HEK293 (cell line): Measurements from ENCODE around the gene ANKRD40.

Experiments
- ATF2 ChIP-seq: fragments of 450-650 bp; formaldehyde crosslinking; IDR thresholded peaks from 2 replicates; pipeline ENCODE4 v1.5.1; 2016; ENCODE audit warnings: missing biosample characterization, missing genetic modification characterization, low read depth
- EGR2 ChIP-seq: fragments of 450-650 bp; formaldehyde crosslinking; IDR thresholded peaks from 2 replicates; pipeline ENCODE4 v1.5.1; 2016; ENCODE audit warnings: low read depth, missing biosample characterization, missing genetic modification characterization
- GFI1B ChIP-seq: fragments of 450-650 bp; formaldehyde crosslinking; IDR thresholded peaks from 2 replicates; pipeline ENCODE4 v1.5.1; 2016; ENCODE audit warnings: missing biosample characterization, missing genetic modification characterization
- GLI4 ChIP-seq: fragments of 450-650 bp; formaldehyde crosslinking; IDR thresholded peaks from 2 replicates; pipeline ENCODE4 v1.5.1; 2016; ENCODE audit warnings: missing biosample characterization, missing genetic modification characterization
- HIC1 ChIP-seq: fragments of 450-650 bp; formaldehyde crosslinking; IDR thresholded peaks from 2 replicates; pipeline ENCODE4 v1.5.1; 2016; ENCODE audit warnings: missing biosample characterization, missing genetic modification characterization
- HOXC10 ChIP-seq: sonication (generic); formaldehyde crosslinking; IDR thresholded peaks from 2 replicates; pipeline ENCODE4 v1.8.1; 2023; ENCODE audit warnings: mild to moderate bottlenecking, missing genetic modification reagents
- SETDB1 ChIP-seq: IDR thresholded peaks from one replicate; pipeline ENCODE4 v1.6.1; 2017; ENCODE audit warnings: mild to moderate bottlenecking, low read length, moderate library complexity, mixed read lengths; ENCODE audit not compliant: insufficient read length
- ZEB2 ChIP-seq: fragments of 450-650 bp; formaldehyde crosslinking; IDR thresholded peaks from 2 replicates; pipeline ENCODE4 v1.5.1; 2016; ENCODE audit warnings: missing biosample characterization, missing genetic modification characterization
- ZNF112 ChIP-seq: fragments of 450-650 bp; formaldehyde crosslinking; IDR thresholded peaks from 2 replicates; pipeline ENCODE4 v1.5.0; 2017; ENCODE audit warnings: missing biosample characterization, missing genetic modification characterization
- ZNF148 ChIP-seq: fragments of 450-650 bp; formaldehyde crosslinking; IDR thresholded peaks from 2 replicates; pipeline ENCODE4 v1.5.0; 2017; ENCODE audit warnings: missing biosample characterization, missing genetic modification characterization, borderline replicate concordance
- ZNF202 ChIP-seq: fragments of 450-650 bp; formaldehyde crosslinking; IDR thresholded peaks from 2 replicates; pipeline ENCODE4 v1.5.1; 2016; ENCODE audit warnings: missing biosample characterization, missing genetic modification characterization, borderline replicate concordance
- ZNF23 ChIP-seq: fragments of 450-650 bp; formaldehyde crosslinking; IDR thresholded peaks from 2 replicates; pipeline ENCODE4 v1.5.1; 2016; ENCODE audit warnings: missing biosample characterization, missing genetic modification characterization, borderline replicate concordance
- ZNF248 ChIP-seq: fragments of 450-650 bp; formaldehyde crosslinking; IDR thresholded peaks from 2 replicates; pipeline ENCODE4 v1.5.1; 2017; ENCODE audit warnings: missing biosample characterization, missing genetic modification characterization
- ZNF341 ChIP-seq: fragments of 450-650 bp; formaldehyde crosslinking; IDR thresholded peaks from 2 replicates; pipeline ENCODE4; 2016; ENCODE audit warnings: low read depth, missing biosample characterization, missing genetic modification characterization
- ZNF354C ChIP-seq: fragments of 450-650 bp; formaldehyde crosslinking; IDR thresholded peaks from 2 replicates; pipeline ENCODE4 v1.5.1; 2016; ENCODE audit warnings: missing biosample characterization, missing genetic modification characterization, low read depth, borderline replicate concordance
- ZNF404 ChIP-seq: fragments of 450-650 bp; formaldehyde crosslinking; IDR thresholded peaks from 2 replicates; pipeline ENCODE4 v1.5.1; 2017; ENCODE audit warnings: missing biosample characterization, missing genetic modification characterization
- ZNF416 ChIP-seq: fragments of 450-650 bp; formaldehyde crosslinking; IDR thresholded peaks from 2 replicates; pipeline ENCODE4 v1.5.1; 2016; ENCODE audit warnings: missing biosample characterization, missing genetic modification characterization
- ZNF560 ChIP-seq: fragments of 450-650 bp; formaldehyde crosslinking; IDR thresholded peaks from 2 replicates; pipeline ENCODE4 v1.5.1; 2017; ENCODE audit warnings: missing biosample characterization, missing genetic modification characterization, borderline replicate concordance
- ZNF621 ChIP-seq: fragments of 450-650 bp; formaldehyde crosslinking; IDR thresholded peaks from 2 replicates; pipeline ENCODE4 v1.5.1; 2017; ENCODE audit warnings: missing biosample characterization, missing genetic modification characterization
- ZNF660 ChIP-seq: fragments of 450-650 bp; IDR thresholded peaks from 2 replicates; pipeline ENCODE4 v1.5.1; 2018; ENCODE audit warnings: missing biosample characterization, mild to moderate bottlenecking, missing genetic modification characterization
- ZNF677 ChIP-seq: fragments of 450-650 bp; IDR thresholded peaks from 2 replicates; pipeline ENCODE4 v1.5.0; 2018; ENCODE audit warnings: missing biosample characterization, mild to moderate bottlenecking, missing genetic modification characterization, moderate library complexity
- ZNF768 ChIP-seq: fragments of 450-650 bp; formaldehyde crosslinking; IDR thresholded peaks from 2 replicates; pipeline ENCODE4 v1.5.1; 2018; ENCODE audit warnings: missing biosample characterization, mild to moderate bottlenecking, missing genetic modification characterization
- ZSCAN4 ChIP-seq: fragments of 450-650 bp; formaldehyde crosslinking; IDR thresholded peaks from 2 replicates; pipeline ENCODE4 v1.5.1; 2017; ENCODE audit warnings: missing biosample characterization, missing genetic modification characterization
- TF ChIP-seq, protein P1 (sequence below): fragments of 450-650 bp; formaldehyde crosslinking; optimal IDR thresholded peaks from 2 replicates; pipeline ENCODE3; 2016; ENCODE audit warnings: missing biosample characterization, mild to moderate bottlenecking, missing genetic modification characterization
- TF ChIP-seq, protein P2 (sequence below): fragments of 450-650 bp; formaldehyde crosslinking; IDR thresholded peaks from 2 replicates; pipeline ENCODE4; 2016; ENCODE audit warnings: missing biosample characterization, missing genetic modification characterization

ANKRD40 gene

GRCh38 chr17:50719144-50719923 is 11.6 kb upstream of the ANKRD40 start, which contains the start of gene LUC7L3 (continued):
- no peak for TF ChIP-seq ZNF768 (tag by site-specific recombination)
- TF ChIP-seq ZNF341: peak; percentile 98
- TF ChIP-seq ZNF404 (tag by site-specific recombination): no peak
- no peak for TF ChIP-seq ZNF354C
- TF ChIP-seq, protein P1, sequence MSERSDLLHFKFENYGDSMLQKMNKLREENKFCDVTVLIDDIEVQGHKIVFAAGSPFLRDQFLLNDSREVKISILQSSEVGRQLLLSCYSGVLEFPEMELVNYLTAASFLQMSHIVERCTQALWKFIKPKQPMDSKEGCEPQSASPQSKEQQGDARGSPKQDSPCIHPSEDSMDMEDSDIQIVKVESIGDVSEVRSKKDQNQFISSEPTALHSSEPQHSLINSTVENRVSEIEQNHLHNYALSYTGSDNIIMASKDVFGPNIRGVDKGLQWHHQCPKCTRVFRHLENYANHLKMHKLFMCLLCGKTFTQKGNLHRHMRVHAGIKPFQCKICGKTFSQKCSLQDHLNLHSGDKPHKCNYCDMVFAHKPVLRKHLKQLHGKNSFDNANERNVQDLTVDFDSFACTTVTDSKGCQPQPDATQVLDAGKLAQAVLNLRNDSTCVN (tag by site-specific recombination): peak; percentile 96
- TF ChIP-seq ZNF560 (tag by site-specific recombination): no peak
- no peak for TF ChIP-seq ZNF621 (tag by site-specific recombination)
- TF ChIP-seq EGR2 (tag by site-specific recombination): peak; percentile 77; the same call in 1 of the 2 replicates
- TF ChIP-seq ZNF416 (tag by site-specific recombination): no peak
- TF ChIP-seq ZSCAN4 (tag by site-specific recombination): peak; percentile 49; the same call in 1 of the 2 replicates
- no peak for TF ChIP-seq ZNF248
- 0 out of 2 replicates have a peak, but pooled peaks have one; percentile 82 for TF ChIP-seq GLI4 (tag by site-specific recombination)
- TF ChIP-seq HOXC10 (CRISPR knock-in tag): no peak
- TF ChIP-seq ZNF660 (tag by site-specific recombination): no peak; the same call in none of the 2 replicates
- TF ChIP-seq ZNF148 (tag by site-specific recombination): no peak
- peak; percentile 89 for TF ChIP-seq ZEB2 (tag by site-specific recombination)
- peak; percentile 76 for TF ChIP-seq HIC1
- TF ChIP-seq ATF2 (tag by site-specific recombination): no peak
- TF ChIP-seq ZNF23: no peak
- TF ChIP-seq SETDB1: no peak
- TF ChIP-seq, protein P2, sequence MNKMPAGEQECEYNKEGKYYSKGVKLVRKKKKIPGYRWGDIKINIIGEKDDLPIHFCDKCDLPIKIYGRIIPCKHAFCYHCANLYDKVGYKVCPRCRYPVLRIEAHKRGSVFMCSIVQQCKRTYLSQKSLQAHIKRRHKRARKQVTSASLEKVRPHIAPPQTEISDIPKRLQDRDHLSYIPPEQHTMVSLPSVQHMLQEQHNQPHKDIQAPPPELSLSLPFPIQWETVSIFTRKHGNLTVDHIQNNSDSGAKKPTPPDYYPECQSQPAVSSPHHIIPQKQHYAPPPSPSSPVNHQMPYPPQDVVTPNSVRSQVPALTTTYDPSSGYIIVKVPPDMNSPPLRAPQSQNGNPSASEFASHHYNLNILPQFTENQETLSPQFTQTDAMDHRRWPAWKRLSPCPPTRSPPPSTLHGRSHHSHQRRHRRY: no peak
- TF ChIP-seq GFI1B (tag by site-specific recombination): no peak
- no peak for TF ChIP-seq ZNF112 (tag by site-specific recombination)
- no peak for TF ChIP-seq ZNF202 (tag by site-specific recombination)
- no peak for TF ChIP-seq ZNF677
